GM20000 (cell line): ENCODE results near the gene AMPH.

Experiments
- DNase-seq: peaks from one replicate; pipeline ENCODE4 v3.0.0; 2012; ENCODE audit warnings: low spot score
- TF ChIP-seq, protein P1 (sequence below): IDR thresholded peaks from 2 replicates; pipeline ENCODE4 v1.5.1; 2012; ENCODE audit warnings: mild to moderate bottlenecking, control low read depth; ENCODE audit errors: extremely low read depth, missing control alignments

The AMPH gene

DNA sequence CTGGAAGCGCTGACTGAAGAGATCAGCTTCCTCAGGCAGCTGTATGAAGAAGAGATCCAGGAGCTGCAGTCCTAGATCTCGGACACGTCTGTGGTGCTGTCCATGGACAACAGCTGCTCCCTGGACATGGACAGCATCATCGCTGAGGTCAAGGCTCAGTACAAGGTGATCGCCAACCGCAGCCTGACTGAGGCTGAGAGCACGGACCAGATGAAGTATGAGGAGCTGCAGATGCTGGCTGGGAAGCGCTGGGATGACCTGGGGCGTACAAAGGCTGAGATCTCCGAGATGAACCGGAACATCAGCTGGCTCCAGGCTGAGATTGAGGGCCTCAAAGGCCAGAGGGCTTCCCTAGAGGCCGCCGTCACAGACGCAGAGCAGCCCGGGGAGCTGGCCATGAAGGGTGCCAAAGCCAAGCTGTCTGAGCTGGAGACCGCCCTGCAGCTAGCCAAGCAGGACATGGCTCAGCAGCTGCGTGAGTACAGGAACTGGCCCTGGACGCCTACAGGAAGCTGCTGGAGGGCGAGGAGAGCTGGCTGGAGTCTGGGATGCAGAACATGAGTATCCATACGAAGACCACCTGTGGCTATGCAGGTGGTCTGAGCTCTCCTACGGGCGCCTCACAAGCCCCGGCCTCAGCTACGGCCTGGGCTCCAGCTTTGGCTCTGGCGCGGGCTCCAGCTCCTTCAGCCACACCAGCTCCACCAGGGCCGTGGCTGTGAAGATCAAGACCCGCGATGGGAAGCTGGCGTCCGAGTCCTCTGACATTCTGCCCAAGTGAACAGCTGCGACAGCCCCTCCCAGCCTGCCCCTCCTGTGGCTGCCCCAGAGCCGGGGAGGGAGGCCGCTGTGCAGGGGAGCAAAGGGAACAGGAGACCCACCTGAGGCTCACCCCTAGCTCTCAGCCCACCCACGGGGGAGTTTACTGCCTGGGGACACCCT lies 24.9 kb upstream of the AMPH start:
- DNase-seq = no peak
- TF ChIP-seq, protein P1, sequence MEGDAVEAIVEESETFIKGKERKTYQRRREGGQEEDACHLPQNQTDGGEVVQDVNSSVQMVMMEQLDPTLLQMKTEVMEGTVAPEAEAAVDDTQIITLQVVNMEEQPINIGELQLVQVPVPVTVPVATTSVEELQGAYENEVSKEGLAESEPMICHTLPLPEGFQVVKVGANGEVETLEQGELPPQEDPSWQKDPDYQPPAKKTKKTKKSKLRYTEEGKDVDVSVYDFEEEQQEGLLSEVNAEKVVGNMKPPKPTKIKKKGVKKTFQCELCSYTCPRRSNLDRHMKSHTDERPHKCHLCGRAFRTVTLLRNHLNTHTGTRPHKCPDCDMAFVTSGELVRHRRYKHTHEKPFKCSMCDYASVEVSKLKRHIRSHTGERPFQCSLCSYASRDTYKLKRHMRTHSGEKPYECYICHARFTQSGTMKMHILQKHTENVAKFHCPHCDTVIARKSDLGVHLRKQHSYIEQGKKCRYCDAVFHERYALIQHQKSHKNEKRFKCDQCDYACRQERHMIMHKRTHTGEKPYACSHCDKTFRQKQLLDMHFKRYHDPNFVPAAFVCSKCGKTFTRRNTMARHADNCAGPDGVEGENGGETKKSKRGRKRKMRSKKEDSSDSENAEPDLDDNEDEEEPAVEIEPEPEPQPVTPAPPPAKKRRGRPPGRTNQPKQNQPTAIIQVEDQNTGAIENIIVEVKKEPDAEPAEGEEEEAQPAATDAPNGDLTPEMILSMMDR = no peak

DNA sequence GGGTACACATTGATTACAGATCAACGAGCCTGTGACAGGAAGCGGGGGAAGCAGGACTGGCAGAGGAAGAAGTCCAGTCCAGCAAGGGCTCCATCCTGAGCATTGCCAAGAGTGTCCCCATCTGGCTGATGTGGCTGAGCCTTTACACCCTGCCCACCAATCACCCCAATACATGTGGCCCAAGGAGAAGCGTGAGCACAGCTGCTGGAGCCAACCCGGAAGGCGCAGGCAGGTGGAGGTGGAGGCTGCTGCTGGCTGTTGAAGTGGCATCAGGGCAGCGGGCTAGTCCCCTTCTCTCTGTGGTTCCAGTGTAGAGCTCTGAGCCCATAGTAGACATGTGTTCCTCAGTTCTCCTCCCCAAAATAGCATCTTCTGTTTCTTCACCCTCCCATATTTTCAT lies 6.8 kb upstream of the AMPH start:
- TF ChIP-seq, protein P1 = no peak
- DNase-seq = no peak

DNA sequence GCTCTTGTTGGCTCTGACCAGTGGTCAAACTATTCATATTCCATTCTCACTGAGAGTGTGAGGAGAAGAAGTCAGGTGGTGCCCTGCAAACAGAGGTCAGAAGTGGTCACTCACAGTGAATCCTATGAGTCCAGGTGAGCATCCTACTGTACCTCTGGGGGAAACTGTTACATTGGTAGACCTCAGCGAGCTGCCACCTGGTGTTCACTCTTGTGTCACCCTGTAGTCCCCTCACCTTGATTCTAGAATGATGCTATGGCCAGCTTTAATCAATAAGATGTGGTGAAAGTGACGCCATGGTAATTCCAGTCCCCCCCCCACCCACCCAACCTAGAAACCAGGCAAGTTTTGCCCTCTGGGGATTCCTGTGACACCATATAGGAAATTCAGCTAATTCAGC lies 1.2 kb upstream of the AMPH start:
- no peak for DNase-seq
- TF ChIP-seq, protein P1 = no peak

DNA sequence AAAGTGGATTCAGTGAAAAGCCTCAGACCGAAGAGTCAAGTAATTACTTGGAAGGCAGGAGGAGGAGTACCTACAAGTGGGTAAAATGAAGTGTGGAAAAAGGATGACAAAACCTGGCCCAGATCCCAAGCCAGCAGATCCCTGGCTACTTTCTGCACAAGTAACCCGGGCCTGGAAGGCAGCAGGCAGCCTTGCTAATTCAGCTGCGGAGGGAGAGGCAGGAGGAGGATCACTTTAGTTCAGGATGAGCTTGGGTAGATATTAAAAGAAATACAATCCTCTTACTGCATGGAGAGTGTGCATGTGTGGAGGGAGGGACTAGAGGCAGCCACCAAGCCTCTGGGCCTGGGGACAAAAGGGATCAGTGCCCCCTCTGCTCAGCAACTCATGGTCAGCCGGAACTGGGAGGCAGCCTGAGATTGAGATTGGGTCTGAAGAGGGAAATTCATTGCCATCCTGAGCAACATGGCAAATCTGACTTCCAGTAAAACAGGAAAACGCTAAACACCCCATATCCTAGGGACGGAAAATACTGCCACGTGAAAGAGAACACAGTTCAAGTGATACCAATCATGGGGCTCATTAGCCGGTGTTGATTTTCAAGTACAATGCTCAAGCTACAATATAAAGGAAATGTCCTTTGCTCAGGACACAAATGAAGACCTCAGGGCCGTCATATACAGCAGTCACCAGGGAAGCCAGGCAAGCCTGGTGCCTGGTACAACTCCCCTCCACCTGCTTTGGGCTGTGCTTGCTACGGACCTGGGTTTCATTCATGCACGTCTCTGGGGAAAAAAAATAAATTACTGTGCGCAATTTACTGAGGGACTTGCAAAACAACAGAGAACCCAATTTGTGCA lies 1.3 kb downstream of the AMPH start:
- TF ChIP-seq, protein P1 = no peak
- DNase-seq = no peak

DNA sequence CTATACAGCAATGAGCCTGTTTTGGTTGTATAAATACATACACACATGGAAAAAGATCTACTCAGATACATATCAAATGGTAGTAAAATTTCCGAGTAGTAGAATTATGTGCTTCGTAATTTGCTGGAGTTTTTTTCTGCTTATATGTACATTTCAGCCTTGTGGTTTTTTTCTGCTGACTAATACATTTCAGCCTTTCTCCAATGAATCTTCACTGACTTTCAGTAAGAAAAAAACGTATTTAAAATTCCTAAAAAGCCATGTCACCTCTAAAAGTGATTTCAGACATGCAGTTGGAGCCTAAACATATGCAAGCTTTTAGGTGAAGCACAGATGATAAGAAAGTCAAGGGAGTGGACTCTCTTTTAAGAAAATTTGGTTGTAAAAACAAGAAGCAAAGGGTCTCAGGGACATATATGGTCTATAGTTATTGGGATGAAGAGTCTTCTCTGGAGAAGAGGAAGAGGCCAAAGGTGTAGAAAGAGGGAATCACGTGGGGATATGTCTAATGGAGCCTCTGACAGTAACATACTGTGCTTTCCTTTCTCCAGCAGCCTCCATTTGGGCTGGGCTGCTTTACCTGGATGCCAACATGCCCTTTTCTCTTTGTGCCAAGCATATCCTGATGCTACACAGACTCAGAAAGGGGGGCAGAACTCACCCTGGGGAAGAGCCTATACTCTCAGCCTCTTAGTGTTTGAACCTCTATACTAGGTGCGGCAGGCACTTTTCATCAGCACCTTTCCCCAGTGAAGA lies 2.4 kb downstream of the AMPH start:
- TF ChIP-seq, protein P1 = no peak
- no peak for DNase-seq

DNA sequence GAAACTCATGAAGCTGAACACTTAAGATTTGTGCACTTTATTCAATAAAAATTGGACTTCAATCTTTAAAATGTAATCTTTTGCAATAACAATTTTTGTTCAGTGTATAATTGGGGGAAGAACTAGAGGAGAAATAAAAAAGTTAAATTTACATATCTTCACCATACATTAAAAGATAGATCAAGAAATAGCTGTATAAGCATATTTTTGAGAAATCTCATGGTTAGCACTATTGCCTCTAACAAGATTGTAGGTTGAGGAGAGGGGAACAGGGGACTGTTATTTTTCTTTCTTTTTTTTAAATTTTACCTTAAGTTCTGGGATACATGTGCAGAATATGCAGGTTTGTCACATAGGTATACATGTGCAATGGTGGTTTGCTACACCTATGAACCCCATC lies 5.3 kb downstream of the AMPH start:
- no peak for DNase-seq
- TF ChIP-seq, protein P1 = no peak
